NCI-H187 (cell line): ENCODE data around the gene ME1.
"Not testable (repeated sequence)": the region's sequence is repeated elsewhere in the genome, so short reads cannot be mapped to it uniquely, and the experiment has no call there.

ENCODE experiments used
- DNase-seq, 2 experiments: peaks; one replicate each; lab custom pipeline; 2025; lab: John Stamatoyannopoulos, UW

Gene ME1

GRCh38 chr6:83256719-83257118 is 174.1 kb downstream of the ME1 start:
- not testable (repeated sequence) for DNase-seq

GRCh38 chr6:83252719-83253118 is 178.1 kb downstream of the ME1 start:
- DNase-seq = no peak

- DNase-seq = no peak
These were observed 180.6 kb downstream of the ME1 start for GRCh38 chr6:83250235-83250634.

GRCh38 chr6:83247471-83247870 is 183.4 kb downstream of the ME1 start:
- DNase-seq = no peak

GRCh38 chr6:83231146-83231545 is 199.7 kb downstream of the ME1 start:
- no peak for DNase-seq

GRCh38 chr6:83226517-83226916 is 204.3 kb downstream of the ME1 start:
- DNase-seq = no peak

GRCh38 chr6:83221889-83222479 is 208.9 kb downstream of the ME1 start:
- DNase-seq = no peak

- DNase-seq = no peak
These were observed 209.6 kb downstream of the ME1 start for GRCh38 chr6:83221276-83221675.

- no peak for DNase-seq
These were observed 210.7 kb downstream of the ME1 start for GRCh38 chr6:83220121-83220520.

- no peak for DNase-seq
These were observed 212.2 kb downstream of the ME1 start for GRCh38 chr6:83218646-83219045.

- DNase-seq = no peak
These were observed 214.0 kb downstream of the ME1 start for GRCh38 chr6:83216806-83217205.

GRCh38 chr6:83215131-83216047 is 215.5 kb downstream of the ME1 start:
- peak; percentile 26 to 41 for DNase-seq

GRCh38 chr6:83202031-83202430 is 228.8 kb downstream of the ME1 start:
- DNase-seq = no peak

- DNase-seq = no peak
These were observed 231.0 kb downstream of the ME1 start for GRCh38 chr6:83199863-83200225.

- no peak for DNase-seq
These were observed 231.5 kb downstream of the ME1 start for GRCh38 chr6:83199173-83199862.

GRCh38 chr6:83198486-83199172 is 232.2 kb downstream of the ME1 start:
- DNase-seq = no peak

- peak; percentile 7 to 47 for DNase-seq
These were observed 236.9 kb downstream of the ME1 start for GRCh38 chr6:83193747-83194566.

GRCh38 chr6:83192871-83193746 is 237.7 kb downstream of the ME1 start, which contains the start of the genes PGM3 and RWDD2A:
Gene PGM3, minus strand, starts transcription at chr6:83193265. Its CDS starts 2,253 bp downstream, at chr6:83191012.
Gene RWDD2A, plus strand, starts transcription at chr6:83193357. Its CDS starts 1,095 bp downstream, at chr6:83194452.
- DNase-seq = peak; percentile 70 to 77

GRCh38 chr6:83192456-83192855 is 238.4 kb downstream of the ME1 start:
- DNase-seq = no peak

- DNase-seq = not testable (repeated sequence)
These were observed 238.9 kb downstream of the ME1 start for GRCh38 chr6:83191974-83192373.
